HEK293 (cell line): ENCODE data around the gene LAMB1.

Experiments
- CTCF ChIA-PET: fragments of 350-600 bp; formaldehyde crosslinking; extraction: SDS; loops from one replicate; lab custom pipeline; 2021; ENCODE audit warnings: antibody characterized with exemption; lab: Yijun Ruan, JAX
- POLR2A ChIA-PET: fragments of 300-600 bp; formaldehyde crosslinking; extraction: SDS; loops from one replicate; lab custom pipeline; 2020; ENCODE audit warnings: antibody characterized with exemption, inconsistent platforms; lab: Yijun Ruan, JAX
- H3K27ac ChIP-seq: fragments of 200-500 bp; sonication (Bioruptor generic); 2 replicates; pipeline ENCODE4 v1.5.1; 2014; ENCODE audit warnings: low read depth, low read length, control low read depth, inconsistent platforms; ENCODE audit errors: extremely low read depth
- H3K36me3 ChIP-seq, 2 experiments: fragments of 200-500 bp in 1 of 2; sonication (Bioruptor generic) in 1 of 2; 1 replicate in 1 of 2; 2 replicates in 1 of 2; pipeline ENCODE4 v1.5.1; 2014 to 2017; ENCODE audit warnings: inconsistent platforms in 2 of 2, low read length in 2 of 2; ENCODE audit not compliant: control insufficient read depth in 2 of 2, insufficient read depth in 1 of 2
- H3K4me1 ChIP-seq: fragments of 200-500 bp; sonication (Bioruptor generic); 2 replicates; pipeline ENCODE4 v1.5.1; 2014; ENCODE audit warnings: mild to moderate bottlenecking, low read length, inconsistent platforms; ENCODE audit not compliant: control insufficient read depth, insufficient read depth
- H3K4me3 ChIP-seq: 2 replicates; pipeline ENCODE4 v1.5.1; 2011; ENCODE audit warnings: low read depth, mild to moderate bottlenecking, control low read depth, low read length, moderate library complexity
- H3K9me3 ChIP-seq: fragments of 200-500 bp; sonication (Bioruptor generic); 2 replicates; pipeline ENCODE4 v1.5.1; 2014; ENCODE audit warnings: low read depth, low read length, inconsistent platforms; ENCODE audit not compliant: control insufficient read depth, insufficient read depth
- AEBP2 ChIP-seq: fragments of 450-650 bp; formaldehyde crosslinking; IDR thresholded peaks from 2 replicates; pipeline ENCODE4 v1.5.1; 2016; ENCODE audit warnings: missing biosample characterization, missing genetic modification characterization, borderline replicate concordance
- GLIS2 ChIP-seq: fragments of 450-650 bp; formaldehyde crosslinking; IDR thresholded peaks from 2 replicates; pipeline ENCODE4 v1.5.1; 2016; ENCODE audit warnings: missing biosample characterization, missing genetic modification characterization
- INSM2 ChIP-seq: fragments of 450-650 bp; formaldehyde crosslinking; IDR thresholded peaks from 2 replicates; pipeline ENCODE4 v1.5.1; 2016; ENCODE audit warnings: missing biosample characterization, missing genetic modification characterization
- KLF16 ChIP-seq: fragments of 450-650 bp; formaldehyde crosslinking; IDR thresholded peaks from 2 replicates; pipeline ENCODE4 v1.5.1; 2017; ENCODE audit warnings: missing biosample characterization, missing genetic modification characterization
- SP3 ChIP-seq: fragments of 450-650 bp; formaldehyde crosslinking; IDR thresholded peaks from 2 replicates; pipeline ENCODE4 v1.5.1; 2016; ENCODE audit warnings: missing biosample characterization, missing genetic modification characterization
- TSHZ1 ChIP-seq: fragments of 450-650 bp; formaldehyde crosslinking; IDR thresholded peaks from 2 replicates; pipeline ENCODE4 v1.5.1; 2016; ENCODE audit warnings: missing biosample characterization, missing genetic modification characterization, borderline replicate concordance
- WT1 ChIP-seq: fragments of 450-650 bp; formaldehyde crosslinking; IDR thresholded peaks from 2 replicates; pipeline ENCODE4 v1.5.1; 2016; ENCODE audit warnings: missing biosample characterization, missing genetic modification characterization
- ZBTB7A ChIP-seq: fragments of 450-650 bp; formaldehyde crosslinking; IDR thresholded peaks from 2 replicates; pipeline ENCODE4 v1.5.1; 2016; ENCODE audit warnings: low read depth, missing biosample characterization, missing genetic modification characterization
- ZNF121 ChIP-seq: fragments of 450-650 bp; formaldehyde crosslinking; IDR thresholded peaks from 2 replicates; pipeline ENCODE4 v1.5.1; 2016; ENCODE audit warnings: missing biosample characterization, missing genetic modification characterization
- ZNF138 ChIP-seq: fragments of 450-650 bp; formaldehyde crosslinking; IDR thresholded peaks from 2 replicates; pipeline ENCODE4 v1.5.1; 2016; ENCODE audit warnings: missing biosample characterization, missing genetic modification characterization, borderline replicate concordance
- ZNF157 ChIP-seq: fragments of 450-650 bp; formaldehyde crosslinking; IDR thresholded peaks from 2 replicates; pipeline ENCODE4 v1.5.1; 2016; ENCODE audit warnings: missing biosample characterization, missing genetic modification characterization
- ZNF174 ChIP-seq: fragments of 450-650 bp; formaldehyde crosslinking; IDR thresholded peaks from 2 replicates; pipeline ENCODE4 v1.5.0; 2017; ENCODE audit warnings: missing biosample characterization, mild to moderate bottlenecking, missing genetic modification characterization
- ZNF19 ChIP-seq: fragments of 450-650 bp; formaldehyde crosslinking; IDR thresholded peaks from 2 replicates; pipeline ENCODE4; 2016; ENCODE audit warnings: missing biosample characterization, missing genetic modification characterization, low read depth
- ZNF302 ChIP-seq: fragments of 450-650 bp; formaldehyde crosslinking; IDR thresholded peaks from 2 replicates; pipeline ENCODE4 v1.5.1; 2016; ENCODE audit warnings: missing biosample characterization, missing genetic modification characterization, low read depth
- ZNF366 ChIP-seq: fragments of 450-650 bp; formaldehyde crosslinking; conservative IDR thresholded peaks from 2 replicates; pipeline ENCODE4 v1.5.1; 2016; ENCODE audit warnings: missing biosample characterization, missing genetic modification characterization
- ZNF423 ChIP-seq: fragments of 450-650 bp; formaldehyde crosslinking; IDR thresholded peaks from 2 replicates; pipeline ENCODE4 v1.5.1; 2016; ENCODE audit warnings: missing biosample characterization, missing genetic modification characterization
- ZNF426 ChIP-seq: fragments of 450-650 bp; formaldehyde crosslinking; IDR thresholded peaks from 2 replicates; pipeline ENCODE4 v1.5.1; 2017; ENCODE audit warnings: missing biosample characterization, missing genetic modification characterization, mild to moderate bottlenecking, inconsistent platforms, moderate library complexity
- ZNF580 ChIP-seq: fragments of 450-650 bp; formaldehyde crosslinking; IDR thresholded peaks from 2 replicates; pipeline ENCODE4 v1.5.1; 2016; ENCODE audit warnings: missing biosample characterization, missing genetic modification characterization
- ZNF645 ChIP-seq: fragments of 450-650 bp; formaldehyde crosslinking; IDR thresholded peaks from 2 replicates; pipeline ENCODE4; 2016; ENCODE audit warnings: missing biosample characterization, missing genetic modification characterization
- ZNF692 ChIP-seq: fragments of 450-650 bp; formaldehyde crosslinking; IDR thresholded peaks from 2 replicates; pipeline ENCODE4 v1.5.1; 2016; ENCODE audit warnings: missing biosample characterization, missing genetic modification characterization
- ZNF707 ChIP-seq: fragments of 450-650 bp; formaldehyde crosslinking; IDR thresholded peaks from 2 replicates; pipeline ENCODE4 v1.5.1; 2016; ENCODE audit warnings: missing biosample characterization, missing genetic modification characterization
- ZNF768 ChIP-seq: fragments of 450-650 bp; formaldehyde crosslinking; IDR thresholded peaks from 2 replicates; pipeline ENCODE4 v1.5.1; 2018; ENCODE audit warnings: missing biosample characterization, mild to moderate bottlenecking, missing genetic modification characterization
- ZNF837 ChIP-seq: fragments of 450-650 bp; formaldehyde crosslinking; IDR thresholded peaks from 2 replicates; pipeline ENCODE4 v1.5.1; 2016; ENCODE audit warnings: missing biosample characterization, missing genetic modification characterization
- ZXDB ChIP-seq: fragments of 450-650 bp; formaldehyde crosslinking; IDR thresholded peaks from 2 replicates; pipeline ENCODE4 v1.5.1; 2016; ENCODE audit warnings: missing biosample characterization, missing genetic modification characterization

LAMB1 gene

GRCh38 chr7:107951896-107952295, 51.1 kb downstream of the LAMB1 start:
- no peaks in the 10 kb centered on the region for H3K9me3 ChIP-seq
- POLR2A ChIA-PET: no interaction called here
- H3K4me1 ChIP-seq: peaks cover 2% of the 10 kb centered on the region; the same call in 1 of the 2 replicates
- no peak for TF ChIP-seq SP3 (tag by site-specific recombination)
- no peak for TF ChIP-seq ZNF174 (tag by site-specific recombination)
- TF ChIP-seq GLIS2 (tag by site-specific recombination): no peak
- TF ChIP-seq ZNF121 (tag by site-specific recombination): no peak
- no peak for TF ChIP-seq ZNF707
- TF ChIP-seq ZNF157 (tag by site-specific recombination): no peak
- no peak for TF ChIP-seq ZNF768 (tag by site-specific recombination)
- no peak for TF ChIP-seq WT1 (tag by site-specific recombination)
- TF ChIP-seq ZNF580: no peak
- no peak for TF ChIP-seq ZNF645
- TF ChIP-seq ZNF138 (tag by site-specific recombination): no peak
- TF ChIP-seq, all 188 proteins: peak for 0
- CTCF ChIA-PET: interaction anchor here (0.6 kb wide), 1 partner anchor 546 kb away, joined by 3 read pairs; no protein-coding TSS in a partner anchor
- Histone ChIP-seq H3K4me3 (no peak overlapping the region), H3K27ac (no peak overlapping the region), H3K36me3 (peaks cover 13 to 41% of the 10 kb centered on the region in 2 experiments)

- no peaks in the 10 kb centered on the region for H3K9me3 ChIP-seq
- CTCF ChIA-PET: no interaction called here
- H3K4me3 ChIP-seq: no peak overlapping the region
- H3K27ac ChIP-seq: no peak overlapping the region
- peaks cover 13 to 37% of the 10 kb centered on the region in 2 experiments for H3K36me3 ChIP-seq
- POLR2A ChIA-PET: no interaction called here
- TF ChIP-seq ZNF366 (tag by site-specific recombination) (no peak), ZNF19 (tag by site-specific recombination) (no peak), ZNF423 (no peak), ZNF837 (tag by site-specific recombination) (no peak), INSM2 (tag by site-specific recombination) (no peak), ZNF692 (tag by site-specific recombination) (no peak), WT1 (tag by site-specific recombination) (no peak), KLF16 (no peak), ZBTB7A (tag by site-specific recombination) (no peak), ZXDB (no peak), ZNF302 (tag by site-specific recombination) (no peak), ZNF426 (tag by site-specific recombination) (no peak), TSHZ1 (no peak), AEBP2 (tag by site-specific recombination) (no peak)
- TF ChIP-seq, all 188 proteins: peak for 0
- H3K4me1 ChIP-seq: peaks cover 2% of the 10 kb centered on the region; the same call in 1 of the 2 replicates
These were observed 51.7 kb downstream of the LAMB1 start for GRCh38 chr7:107951172-107951787.
